ENCODE data around the gene PRSS53.

Gene PRSS53

DNA sequence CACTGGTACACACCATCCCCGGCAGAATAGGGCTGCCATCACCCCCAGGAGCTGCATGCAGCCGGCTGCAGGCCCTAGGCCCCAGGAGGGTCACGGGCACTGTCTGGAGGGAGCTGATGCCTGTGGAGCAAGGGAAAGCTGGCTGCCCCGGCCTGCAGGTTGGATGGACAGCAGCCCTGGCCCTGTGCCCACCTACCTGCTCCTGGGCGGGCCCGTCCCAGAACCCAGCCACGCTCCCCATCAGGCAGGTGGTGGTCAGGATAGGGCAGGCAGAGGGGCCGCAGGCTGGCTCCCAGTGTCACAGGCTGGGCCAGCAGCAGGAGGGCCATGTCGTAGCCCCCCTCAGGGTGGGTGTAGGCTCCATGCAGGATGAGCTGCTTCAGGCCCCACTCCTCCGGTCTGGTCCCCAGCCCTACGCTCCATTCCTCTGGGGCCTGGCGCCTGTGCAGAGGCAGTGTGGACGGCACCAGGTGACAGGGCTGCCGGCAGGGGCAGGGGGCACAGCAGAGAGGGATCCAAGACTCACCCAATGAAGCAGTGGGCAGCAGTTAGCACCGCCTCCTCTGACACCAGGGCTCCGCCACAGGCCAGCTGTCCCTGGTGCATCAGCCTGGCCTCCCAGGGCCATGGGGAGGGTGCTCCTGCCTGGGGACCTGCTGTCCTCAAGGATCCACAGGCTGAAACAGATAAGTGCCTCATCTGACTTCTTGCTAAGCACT lies 4.0 kb downstream of the PRSS53 start:
- TF ChIP-seq Cebpa-rat (IDR thresholded peaks at IDR 0.05) = no peak
- Histone ChIP-seq H4K20me1 (peaks cover 40 to 98% (median 70%) of the 10 kb centered on the region in 11 experiments), H3K9me3 (replicated peaks in 1 of 11) (no peaks in the 10 kb centered on the region), H3K4me3 (no peak overlapping the region), H3K4me2 (no peak overlapping the region; a peak in 1 of 22 replicates), H3K27me3 (no peaks in the 10 kb centered on the region), H3K27ac (no peak overlapping the region), H3K9ac (peak overlapping the region in 2 of 11 experiments; percentile 19; a peak in 3 of 22 replicates), H3K36me3 (peaks cover 55 to 100% (median 91%) of the 10 kb centered on the region in 11 experiments), H3K4me1 (peaks cover 0 to 34% (median 15%) of the 10 kb centered on the region in 10 experiments; a peak in 11 of 20 replicates)

DNA sequence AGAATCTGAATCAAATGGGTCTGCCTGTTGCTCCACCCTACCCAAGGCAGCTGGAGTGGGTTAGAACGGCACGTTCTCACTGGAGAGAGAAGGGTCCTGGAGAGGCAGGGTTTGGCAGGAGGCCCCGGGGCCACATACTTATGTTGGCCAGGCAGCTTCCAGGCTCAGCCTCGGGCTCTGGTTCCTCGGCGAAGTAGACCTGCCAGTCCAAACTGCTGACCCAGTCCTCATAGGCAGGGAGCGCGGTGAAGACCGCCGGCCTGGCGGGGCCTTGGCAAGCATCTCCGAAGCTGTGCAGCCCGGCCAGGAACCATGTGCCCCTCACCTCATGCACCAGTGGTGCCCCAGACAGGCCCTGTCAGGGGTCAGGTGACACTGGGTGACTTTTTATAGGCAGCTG lies 4.8 kb downstream of the PRSS53 start:
- Histone ChIP-seq H3K4me2 (no peak overlapping the region), H3K9ac (no peak overlapping the region; a peak in 2 of 22 replicates), H3K27ac (no peak overlapping the region), H3K9me3 (replicated peaks in 1 of 11) (no peaks in the 10 kb centered on the region), H3K36me3 (peaks cover 59 to 100% (median 92%) of the 10 kb centered on the region in 11 experiments), H4K20me1 (peaks cover 48 to 99% (median 78%) of the 10 kb centered on the region in 11 experiments), H3K4me1 (peaks cover 0 to 42% (median 20%) of the 10 kb centered on the region in 10 experiments; a peak in 11 of 20 replicates), H3K27me3 (no peaks in the 10 kb centered on the region), H3K4me3 (no peak overlapping the region)
- TF ChIP-seq Cebpa-rat (IDR thresholded peaks at IDR 0.05) = no peak

DNA sequence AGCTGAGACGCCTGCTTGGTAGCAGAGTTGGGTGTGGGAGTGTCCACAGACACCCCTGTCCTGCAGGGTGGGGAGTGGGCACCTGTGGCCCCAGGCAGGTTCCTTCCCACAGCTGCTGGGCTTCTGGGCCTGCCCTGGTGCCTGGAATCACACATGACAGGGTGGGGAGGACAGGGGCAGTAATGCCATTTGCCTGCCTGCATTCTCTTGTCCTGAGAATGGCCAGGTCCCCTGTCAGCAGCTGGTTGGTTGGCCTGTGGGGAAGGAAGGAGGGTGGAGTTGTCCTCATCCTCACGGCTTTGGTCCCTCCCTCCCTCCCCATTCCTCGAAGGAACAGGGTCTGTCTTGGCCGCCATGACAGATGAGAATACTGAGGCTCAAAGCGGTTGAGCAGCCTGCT lies 5.2 kb downstream of the PRSS53 start:
- Histone ChIP-seq H3K4me1 (peaks cover 0 to 46% (median 23%) of the 10 kb centered on the region in 10 experiments; a peak in 11 of 20 replicates), H4K20me1 (peaks cover 52 to 99% (median 82%) of the 10 kb centered on the region in 11 experiments), H3K36me3 (peaks cover 62 to 100% (median 92%) of the 10 kb centered on the region in 11 experiments), H3K4me3 (no peak overlapping the region), H3K4me2 (no peak overlapping the region), H3K27ac (no peak overlapping the region), H3K9me3 (replicated peaks in 1 of 11) (no peaks in the 10 kb centered on the region), H3K27me3 (no peaks in the 10 kb centered on the region), H3K9ac (no peak overlapping the region; a peak in 1 of 22 replicates)
- TF ChIP-seq Cebpa-rat (IDR thresholded peaks at IDR 0.05) = no peak

DNA sequence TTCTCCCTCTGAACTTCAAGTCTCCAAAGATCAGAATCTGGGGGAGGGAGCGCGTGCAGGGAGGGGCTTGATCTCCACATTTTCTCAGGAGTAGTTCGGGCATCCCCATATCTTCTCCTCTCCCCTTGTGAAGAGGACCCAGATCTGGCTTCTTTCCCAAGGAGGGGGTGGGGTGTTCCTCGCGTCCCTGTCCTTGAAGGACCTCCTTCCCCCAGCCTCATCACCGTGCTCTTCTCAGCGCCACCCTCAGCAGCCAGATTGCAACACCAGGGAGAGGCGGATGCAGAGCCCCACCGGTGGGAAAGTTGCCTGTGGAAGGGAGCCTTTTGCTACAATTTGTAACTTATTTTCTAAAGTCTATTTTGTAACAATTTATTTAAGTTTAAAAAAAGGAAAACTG lies 5.7 kb downstream of the PRSS53 start:
- Histone ChIP-seq H3K4me3 (no peak overlapping the region), H3K4me1 (peaks cover 0 to 51% (median 24%) of the 10 kb centered on the region in 10 experiments; a peak in 11 of 20 replicates), H3K4me2 (no peak overlapping the region), H4K20me1 (peaks cover 57 to 100% (median 86%) of the 10 kb centered on the region in 11 experiments), H3K36me3 (peaks cover 67 to 100% (median 92%) of the 10 kb centered on the region in 11 experiments), H3K27me3 (no peaks in the 10 kb centered on the region), H3K9ac (0 out of 22 replicates have a peak overlapping the region, but pooled peaks of 1 of the 11 experiments have one; percentile 1), H3K27ac (no peak overlapping the region), H3K9me3 (replicated peaks in 1 of 11) (no peaks in the 10 kb centered on the region)
- TF ChIP-seq Cebpa-rat (IDR thresholded peaks at IDR 0.05) = no peak

DNA sequence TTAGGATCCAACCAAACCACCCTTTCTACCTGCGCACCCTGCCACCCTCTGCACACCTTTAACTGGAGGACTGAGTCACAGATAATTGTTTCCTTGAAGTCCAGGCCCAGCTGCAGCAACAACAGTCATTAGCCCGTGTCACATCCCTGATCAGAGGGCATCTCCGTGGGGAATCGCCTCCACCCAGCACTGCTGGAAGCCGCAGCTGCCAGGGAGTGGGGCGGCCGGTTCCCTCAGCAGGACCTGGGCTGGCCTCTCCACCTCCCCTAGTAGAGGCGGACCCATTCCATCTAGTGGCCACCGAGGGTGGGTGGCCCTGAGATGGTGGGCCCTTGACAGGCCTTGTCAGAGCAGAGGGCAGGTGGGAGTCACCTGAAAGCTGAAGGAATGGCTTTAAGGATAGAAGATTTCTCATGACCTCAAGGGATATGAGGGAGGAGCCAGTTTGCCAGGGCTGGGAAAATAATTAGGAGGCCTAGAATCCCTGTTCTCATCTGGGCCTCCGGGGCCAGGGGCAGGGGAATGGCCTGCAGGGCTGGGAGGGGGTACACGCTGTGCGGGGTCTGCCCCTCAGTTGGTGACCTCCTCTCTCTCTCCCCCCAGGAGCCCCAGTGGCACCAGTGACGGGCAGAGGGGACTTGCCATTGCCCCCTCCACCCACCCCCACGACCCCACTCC lies 6.2 kb downstream of the PRSS53 start:
- peak overlapping the region in 3 of 11 experiments; percentile 1 to 45 (median 9); a peak in 1 of 22 replicates for H3K9ac ChIP-seq
- H3K36me3 ChIP-seq = peaks cover 73 to 100% (median 93%) of the 10 kb centered on the region in 11 experiments
- TF ChIP-seq Cebpa-rat (IDR thresholded peaks at IDR 0.05) = no peak
- peaks cover 63 to 100% (median 87%) of the 10 kb centered on the region in 11 experiments for H4K20me1 ChIP-seq
- no peaks in the 10 kb centered on the region for H3K27me3 ChIP-seq
- H3K4me3 ChIP-seq = no peak overlapping the region
- H3K4me2 ChIP-seq = peak overlapping the region in 5 of 11 experiments; percentile 20 to 82 (median 43); a peak in 7 of 22 replicates
- H3K27ac ChIP-seq = peak overlapping the region in 1 of 11 experiments; percentile 12; a peak in 2 of 22 replicates
- peaks cover 0 to 54% (median 24%) of the 10 kb centered on the region in 10 experiments; a peak in 11 of 20 replicates for H3K4me1 ChIP-seq
- H3K9me3 ChIP-seq (replicated peaks in 1 of 11) = no peaks in the 10 kb centered on the region

DNA sequence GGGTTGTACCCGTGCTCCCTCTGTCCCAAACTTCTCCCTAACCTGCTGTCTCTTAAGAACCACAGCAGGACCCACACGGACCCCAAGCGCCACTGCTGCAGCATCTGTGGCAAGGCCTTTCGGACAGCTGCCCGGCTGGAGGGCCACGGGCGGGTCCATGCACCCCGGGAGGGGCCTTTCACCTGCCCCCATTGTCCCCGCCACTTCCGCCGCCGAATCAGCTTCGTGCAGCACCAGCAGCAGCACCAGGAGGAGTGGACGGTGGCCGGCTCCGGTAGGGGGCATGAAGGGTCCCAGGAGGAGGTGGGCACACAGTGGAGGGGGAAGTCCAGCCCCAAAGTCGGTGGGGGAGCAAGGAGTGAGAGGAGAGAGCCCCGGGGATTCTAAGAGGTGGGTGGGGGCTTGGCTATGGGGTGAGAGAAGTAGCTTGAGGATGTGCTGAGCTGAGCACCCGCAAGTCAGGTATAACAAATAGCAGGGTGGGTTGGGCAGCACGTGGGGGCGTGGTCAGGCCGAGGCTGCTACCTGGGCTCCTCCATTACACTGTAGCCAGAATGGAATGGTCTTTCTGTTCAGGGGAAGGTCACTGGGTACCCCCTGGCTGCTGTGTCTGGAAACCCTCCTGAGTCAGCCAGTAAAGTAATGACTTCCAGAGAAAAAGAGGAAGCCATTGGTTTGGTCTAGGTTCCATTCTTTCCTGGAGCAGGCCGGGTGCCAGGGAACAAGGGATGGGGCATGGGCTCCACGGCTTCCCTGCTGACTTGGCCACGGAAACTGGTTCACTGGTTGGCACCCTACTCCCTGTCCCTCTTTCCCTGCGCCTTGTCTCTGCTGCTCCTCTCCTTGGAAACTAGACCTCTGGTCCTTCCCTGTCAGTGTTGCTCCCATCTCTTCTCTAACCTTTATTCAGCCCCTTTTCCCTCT lies 7.1 kb downstream of the PRSS53 start:
- no peaks in the 10 kb centered on the region for H3K27me3 ChIP-seq
- H3K9me3 ChIP-seq (replicated peaks in 1 of 11) = no peaks in the 10 kb centered on the region
- H3K27ac ChIP-seq = peak overlapping the region in 1 of 11 experiments; percentile 12; a peak in 2 of 22 replicates
- H4K20me1 ChIP-seq = peaks cover 68 to 100% (median 95%) of the 10 kb centered on the region in 11 experiments
- no peak for TF ChIP-seq Cebpa-rat (IDR thresholded peaks at IDR 0.05)
- H3K4me2 ChIP-seq = peak overlapping the region in 5 of 11 experiments; percentile 20 to 82 (median 43); a peak in 9 of 22 replicates
- H3K4me1 ChIP-seq = peaks cover 0 to 54% (median 24%) of the 10 kb centered on the region in 10 experiments; a peak in 11 of 20 replicates
- H3K36me3 ChIP-seq = peaks cover 79 to 100% (median 96%) of the 10 kb centered on the region in 11 experiments
- H3K4me3 ChIP-seq = no peak overlapping the region
- H3K9ac ChIP-seq = peak overlapping the region in 5 of 11 experiments; percentile 1 to 45 (median 12); a peak in 4 of 22 replicates

DNA sequence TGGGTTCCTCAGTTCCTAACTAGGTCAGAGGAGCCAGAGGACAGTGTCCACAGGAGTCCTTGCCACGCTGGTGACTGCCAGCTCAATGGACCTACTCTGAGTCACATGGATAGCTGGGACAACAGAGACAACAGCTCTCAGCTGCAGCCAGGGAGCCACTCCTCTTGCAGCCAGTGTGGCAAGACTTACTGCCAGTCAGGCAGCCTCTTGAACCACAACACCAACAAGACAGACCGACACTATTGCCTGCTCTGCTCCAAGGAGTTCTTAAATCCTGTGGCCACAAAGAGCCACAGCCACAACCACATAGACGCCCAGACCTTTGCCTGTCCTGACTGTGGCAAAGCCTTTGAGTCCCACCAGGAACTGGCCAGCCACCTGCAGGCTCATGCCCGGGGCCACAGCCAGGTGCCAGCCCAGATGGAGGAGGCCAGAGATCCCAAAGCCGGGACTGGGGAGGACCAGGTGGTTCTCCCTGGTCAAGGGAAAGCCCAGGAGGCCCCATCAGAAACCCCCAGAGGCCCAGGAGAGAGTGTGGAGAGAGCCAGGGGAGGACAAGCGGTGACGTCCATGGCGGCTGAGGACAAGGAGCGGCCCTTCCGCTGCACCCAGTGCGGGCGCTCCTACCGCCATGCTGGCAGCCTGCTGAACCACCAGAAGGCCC lies 7.9 kb downstream of the PRSS53 start:
- TF ChIP-seq Cebpa-rat (IDR thresholded peaks at IDR 0.05) = no peak
- Histone ChIP-seq H4K20me1 (peaks cover 72 to 100% (median 97%) of the 10 kb centered on the region in 11 experiments), H3K9me3 (replicated peaks in 1 of 11) (no peaks in the 10 kb centered on the region), H3K36me3 (peaks cover 86 to 100% (median 97%) of the 10 kb centered on the region in 11 experiments), H3K4me1 (peaks cover 4 to 60% (median 31%) of the 10 kb centered on the region in 10 experiments), H3K27ac (no peak overlapping the region), H3K27me3 (no peaks in the 10 kb centered on the region), H3K9ac (peak overlapping the region in 3 of 11 experiments; percentile 12 to 45 (median 29); a peak in 3 of 22 replicates), H3K4me2 (peak overlapping the region in 4 of 11 experiments; percentile 41 to 82 (median 48); a peak in 6 of 22 replicates), H3K4me3 (no peak overlapping the region)
